H1 (cell line): Measurements from ENCODE around the gene NDUFA8. TPM values are rescaled to one million over a fixed set of nuclear protein-coding genes. Genes with fewer than 3 reads are reported as not detected.

Experiments used
- ASH2L ChIP-seq: fragments of 200-600, 300-600 bp; sonication (generic); IDR thresholded peaks from one replicate; pipeline ENCODE4 v1.7.1; 2017; ENCODE audit warnings: low read length
- CEBPB ChIP-seq: IDR thresholded peaks from 2 replicates; pipeline ENCODE4 v1.6.1; 2012; ENCODE audit warnings: low read depth, low read length
- CHD1 ChIP-seq: IDR thresholded peaks from 2 replicates; pipeline ENCODE4 v1.6.1; 2012; ENCODE audit warnings: low read depth, low read length, improper control_type of control experiment
- CREB1 ChIP-seq: IDR thresholded peaks from 2 replicates; pipeline ENCODE4 v1.6.1; 2012; ENCODE audit warnings: inconsistent platforms
- CTCF ChIP-seq, 3 experiments: IDR thresholded peaks; 1 replicate in 2 of 3; 2 replicates in 1 of 3; pipeline versions ENCODE4 v1.5.1 to v1.6.1; 2011; ENCODE audit warnings: low read length in 3 of 3, mild to moderate bottlenecking in 3 of 3, inconsistent platforms in 2 of 3, low read depth in 1 of 3, moderate library complexity in 1 of 3; ENCODE audit not compliant: insufficient read depth in 1 of 3; ENCODE audit errors: control extremely low read depth in 1 of 3
- E2F6 ChIP-seq: IDR thresholded peaks from 2 replicates; pipeline ENCODE4 v1.6.1; 2012; ENCODE audit warnings: inconsistent platforms
- KDM4A ChIP-seq: IDR thresholded peaks from one replicate; pipeline ENCODE4 v1.7.1; 2012; ENCODE audit warnings: low read depth, mild to moderate bottlenecking, moderate library complexity, low read length, inconsistent platforms; ENCODE audit not compliant: severe bottlenecking
- MAX ChIP-seq: IDR thresholded peaks from 2 replicates; pipeline ENCODE4 v1.6.1; 2012; ENCODE audit warnings: inconsistent platforms
- POLR2A ChIP-seq, 2 experiments: IDR thresholded peaks; 1 replicate in 1 of 2; 2 replicates in 1 of 2; pipeline ENCODE4 v1.6.1; 2011; ENCODE audit warnings: low read depth in 2 of 2, low read length in 2 of 2, mild to moderate bottlenecking in 2 of 2; ENCODE audit errors: control extremely low read depth in 1 of 2
- POLR2AphosphoS5 ChIP-seq: IDR thresholded peaks from 2 replicates; pipeline ENCODE4 v1.6.1; 2011; ENCODE audit warnings: low read depth, low read length
- RBBP5 ChIP-seq: IDR thresholded peaks from 2 replicates; pipeline ENCODE4 v1.7.1; 2012; ENCODE audit warnings: low read depth, mild to moderate bottlenecking, inconsistent platforms, low read length, moderate library complexity, borderline replicate concordance
- TAF1 ChIP-seq: IDR thresholded peaks from 2 replicates; pipeline ENCODE4 v1.6.1; 2011; ENCODE audit warnings: mild to moderate bottlenecking, low read depth, low read length
- polyA plus RNA-seq, 7 experiments: library from polyadenylated mRNA; depleted of rRNA in 3 of 7; stranded (reverse) in 5 of 7; unstranded in 2 of 7; fragments of >200 nt in 5 of 7; fragments of 200-250 nt in 2 of 7; gene quantifications; 1 replicate in 5 of 7; 2 replicates in 1 of 7; 4 replicates in 1 of 7; pipeline versions ENCODE4 v1.2.1 to v1.2.3, GENCODE V29; 2011 to 2013; ENCODE audit warnings: missing spikeins in 2 of 7, mixed read lengths in 2 of 7
- total RNA-seq: library from RNA; stranded (reverse); fragmentation: NEBNext Ultra II Directional; extraction: Animal tissue kit (Norgen Biotek cat#: 25700); gene quantifications from 2 replicates; pipeline ENCODE4 v1.2.1, GENCODE V29; 2021

NDUFA8 gene
- total and polyA plus RNA-seq, 2 of the 8 experiments (the other 6 are each of a cell fraction or from before 2014, with no cell fraction given) = 61.0 to 73.8 TPM

- peak; percentile 29; the same call in 1 of the 2 replicates for TF ChIP-seq E2F6
- peak; percentile 74; the same call in 1 of the 2 replicates for TF ChIP-seq POLR2AphosphoS5
- TF ChIP-seq CREB1 = no peak
- peak; percentile 61; the same call in 1 of the 2 replicates for TF ChIP-seq RBBP5
- no peak for TF ChIP-seq CHD1
- peak; percentile 92 for TF ChIP-seq ASH2L
- TF ChIP-seq TAF1 = peak; percentile 61
- TF ChIP-seq CEBPB = peak; percentile 46; the same call in 1 of the 2 replicates
- peak; percentile 71; the same call in 1 of the 2 replicates for TF ChIP-seq MAX
- peak; percentile 46 to 56 for TF ChIP-seq POLR2A (IDR thresholded peaks at IDR 0.05; ENCODE audit: control extremely low read depth in 1 of 2, low read depth in 2 of 2, low read length in 2 of 2)
- peak in 1 of 3 experiments; percentile 11; a peak in 1 of 4 replicates for TF ChIP-seq CTCF (IDR thresholded peaks at IDR 0.05; ENCODE audit: control extremely low read depth in 1 of 3, insufficient read depth in 1 of 3, low read depth in 1 of 3, low read length in 3 of 3)
- TF ChIP-seq KDM4A = peak; percentile 78
Observed at GRCh38 chr9:122159026-122159924, at the start of gene NDUFA8, which contains the start of gene MORN5 (continued).
